ENCODE measurements around the gene C5orf58. TPM values are rescaled to one million over a fixed set of nuclear protein-coding genes. Genes with fewer than 3 reads are reported as not detected.

The C5orf58 gene
- total and polyA plus RNA-seq, 9 of the 15 experiments (the other 6 are each of a cell fraction or from before 2014, with no cell fraction given) = 1.5 to 7.6 (median 5.3) TPM

- FAIRE-seq = no peak
- peaks cover 5% of the 10 kb centered on the region; the same call in 2 of the 3 replicates for H3K79me2 ChIP-seq (ENCODE audit: control insufficient read depth, insufficient read depth, low read length)
- POLR2A ChIA-PET = interaction anchor here (0.7 kb wide), 1 partner anchor 44 kb away, joined by 3 read pairs; no protein-coding TSS in a partner anchor
- H3K9me3 ChIP-seq (replicated peaks; ENCODE audit: control insufficient read depth, insufficient read depth, low read depth, low read length) = no peaks in the 10 kb centered on the region
- H3K27me3 ChIP-seq (ENCODE audit: control insufficient read depth in 2 of 2, insufficient read depth in 2 of 2, low read length in 2 of 2) = no peaks in the 10 kb centered on the region
- in situ Hi-C loops (cut with MboI) (no loop called here), intact Hi-C loops (cut with micrococcal nuclease) (no loop called here)
- no peaks in the 10 kb centered on the region; the same call in 1 of the 2 replicates for H4K20me1 ChIP-seq (replicated peaks; ENCODE audit: control insufficient read depth, insufficient read depth, low read length)
- no peak overlapping the region for H2AFZ ChIP-seq (ENCODE audit: low read depth, low read length)
- no peaks in the 10 kb centered on the region for H3K9me1 ChIP-seq (ENCODE audit: control insufficient read depth, insufficient read depth, low read length)
- no peak overlapping the region for H3K27ac ChIP-seq (ENCODE audit: extremely low read depth, low read depth, low read length)
- ATAC-seq = no peak
- 0 out of 3 replicates have a peak, but pooled peaks cover 5% of the 10 kb centered on the region for H3K36me3 ChIP-seq (ENCODE audit: control insufficient read depth, insufficient read depth, low read length)
- 44% methylated on average over 4 of the region's 4 CpGs for WGBS (ENCODE audit: insufficient coverage, low coverage, missing lambda C conversion rate)
- TF ChIP-seq ELK3 (CRISPR knock-in tag; IDR thresholded peaks at IDR 0.05) = no peak
- no peak for TF ChIP-seq CTCF (IDR thresholded peaks at IDR 0.05 in 2 of 3, conservative IDR thresholded peaks at IDR 0.05 in 1 of 3; ENCODE audit: insufficient read depth in 2 of 3, low read depth in 1 of 3, low read length in 3 of 3)
- TF ChIP-seq CBX1 (IDR thresholded peaks at IDR 0.05; ENCODE audit: low read depth) = no peak
- TF ChIP-seq ZNF511 (CRISPR knock-in tag; IDR thresholded peaks at IDR 0.05) = no peak
- no peak for TF ChIP-seq E2F5 (CRISPR knock-in tag; IDR thresholded peaks at IDR 0.05)
- TF ChIP-seq SUPT5H (IDR thresholded peaks at IDR 0.05) = no peak
- TF ChIP-seq RBM22 (IDR thresholded peaks at IDR 0.05; ENCODE audit: low read depth, low read length, poor library complexity, severe bottlenecking) = no peak
- no peak for TF ChIP-seq CEBPB (tag; IDR thresholded peaks at IDR 0.05)
- TF ChIP-seq ZNF740 (CRISPR knock-in tag; IDR thresholded peaks at IDR 0.05) = no peak
- no peak for TF ChIP-seq ZNF740 (tag; IDR thresholded peaks at IDR 0.05)
- H3K4me2 ChIP-seq (ENCODE audit: insufficient read depth, low read length) = no peak overlapping the region
- BruUV-seq (replicated peaks) = no TSS peak
- no peak overlapping the region for H3K9ac ChIP-seq (ENCODE audit: insufficient read depth in 1 of 2, low read depth in 2 of 2, low read length in 2 of 2)
- peaks cover 0 to 11% of the 10 kb centered on the region in 2 experiments; a peak in 3 of 5 replicates for H3K4me1 ChIP-seq (replicated peaks in 1 of 2; ENCODE audit: control insufficient read depth in 2 of 2, insufficient read depth in 2 of 2, low read length in 2 of 2)
- CTCF ChIA-PET (ENCODE audit: low intra/inter-chr PET ratio) = no interaction called here
- no peak overlapping the region for H3K4me3 ChIP-seq
- DNase-seq (ENCODE audit: extremely low read depth in 1 of 4, low spot score in 3 of 4) = no peak
Observed at GRCh38 chr5:170289764-170290163, 57.0 kb downstream of the C5orf58 start.
